Measurements from ENCODE around the gene PPP3CA.
"Not testable (repeated sequence)": the region's sequence is repeated elsewhere in the genome, so short reads cannot be mapped to it uniquely, and the experiment has no call there.

PPP3CA gene

GRCh38 chr4:101182688-101183087, 164.6 kb downstream of the PPP3CA start:
- not testable (repeated sequence) for DNase-seq (ENCODE audit: low read depth in 1 of 2, low spot score in 1 of 2)

GRCh38 chr4:101178731-101179130, 168.6 kb downstream of the PPP3CA start:
- no peak for DNase-seq (ENCODE audit: low read depth in 1 of 2, low spot score in 1 of 2)

GRCh38 chr4:101177154-101177553, 170.2 kb downstream of the PPP3CA start:
- DNase-seq (ENCODE audit: low read depth in 1 of 2, low spot score in 1 of 2) = no peak

DNA sequence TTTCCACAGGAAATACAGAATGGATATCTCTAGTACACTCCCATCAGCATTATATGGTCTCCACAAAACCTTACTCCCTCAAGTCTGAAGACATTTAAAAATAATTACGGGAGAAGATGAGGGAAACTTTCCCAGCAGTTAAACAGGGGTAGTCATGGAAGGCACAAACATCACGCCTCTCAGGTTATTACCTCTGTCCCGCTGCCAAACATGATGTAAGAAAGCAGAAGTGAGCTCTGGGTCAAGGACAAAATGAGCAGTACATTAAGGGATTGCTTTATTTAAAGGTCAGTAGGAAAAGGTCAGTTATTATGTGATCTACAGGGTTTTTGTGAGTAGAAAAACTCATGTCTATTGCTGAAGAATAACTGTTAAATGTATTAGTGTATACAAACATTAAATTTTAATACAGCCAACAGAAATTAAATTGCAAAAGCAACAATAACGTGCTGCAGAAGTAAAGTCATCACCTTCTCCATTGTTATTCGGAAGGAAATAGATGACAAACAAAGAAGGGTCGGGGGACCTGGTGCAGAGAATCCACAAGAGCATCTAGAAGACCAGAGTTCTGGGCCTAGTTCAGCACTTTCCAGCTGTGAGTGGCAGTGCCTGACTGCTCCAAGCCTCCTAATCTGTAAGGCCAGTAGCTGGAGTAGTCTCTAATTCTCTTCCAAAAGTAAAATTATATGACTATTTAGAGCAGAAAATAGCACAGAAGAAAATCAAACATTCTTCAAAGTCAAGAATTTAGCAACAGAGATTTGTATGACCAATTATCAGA, 171.2 kb downstream of the PPP3CA start:
- no peak for DNase-seq (ENCODE audit: low read depth in 1 of 2, low spot score in 1 of 2)

GRCh38 chr4:101174679-101175345, 172.5 kb downstream of the PPP3CA start:
- no peak for DNase-seq (ENCODE audit: low read depth in 1 of 2, low spot score in 1 of 2)

DNA sequence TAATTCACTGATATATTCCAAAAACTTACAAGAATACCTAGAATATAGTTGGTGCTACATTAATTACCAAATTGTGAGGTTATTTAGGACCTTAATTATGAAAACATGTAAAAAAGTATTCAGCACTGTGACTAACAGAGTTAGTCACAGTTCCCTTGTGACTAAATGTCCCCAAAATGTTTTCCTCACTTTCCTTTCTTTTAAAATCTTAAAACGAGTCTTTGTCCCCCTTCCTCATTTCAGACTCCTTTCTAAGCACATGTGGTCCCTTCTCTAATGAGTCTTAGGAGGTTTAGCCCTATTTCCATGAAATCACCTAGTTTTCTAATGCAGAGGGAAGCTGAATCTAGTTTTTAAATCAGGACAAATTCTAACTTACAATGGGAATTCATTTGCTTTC, 175.0 kb downstream of the PPP3CA start:
- no peak for DNase-seq (ENCODE audit: low read depth in 1 of 2, low spot score in 1 of 2)

GRCh38 chr4:101171747-101172146, 175.6 kb downstream of the PPP3CA start:
- DNase-seq (ENCODE audit: low read depth in 1 of 2, low spot score in 1 of 2) = no peak

DNA sequence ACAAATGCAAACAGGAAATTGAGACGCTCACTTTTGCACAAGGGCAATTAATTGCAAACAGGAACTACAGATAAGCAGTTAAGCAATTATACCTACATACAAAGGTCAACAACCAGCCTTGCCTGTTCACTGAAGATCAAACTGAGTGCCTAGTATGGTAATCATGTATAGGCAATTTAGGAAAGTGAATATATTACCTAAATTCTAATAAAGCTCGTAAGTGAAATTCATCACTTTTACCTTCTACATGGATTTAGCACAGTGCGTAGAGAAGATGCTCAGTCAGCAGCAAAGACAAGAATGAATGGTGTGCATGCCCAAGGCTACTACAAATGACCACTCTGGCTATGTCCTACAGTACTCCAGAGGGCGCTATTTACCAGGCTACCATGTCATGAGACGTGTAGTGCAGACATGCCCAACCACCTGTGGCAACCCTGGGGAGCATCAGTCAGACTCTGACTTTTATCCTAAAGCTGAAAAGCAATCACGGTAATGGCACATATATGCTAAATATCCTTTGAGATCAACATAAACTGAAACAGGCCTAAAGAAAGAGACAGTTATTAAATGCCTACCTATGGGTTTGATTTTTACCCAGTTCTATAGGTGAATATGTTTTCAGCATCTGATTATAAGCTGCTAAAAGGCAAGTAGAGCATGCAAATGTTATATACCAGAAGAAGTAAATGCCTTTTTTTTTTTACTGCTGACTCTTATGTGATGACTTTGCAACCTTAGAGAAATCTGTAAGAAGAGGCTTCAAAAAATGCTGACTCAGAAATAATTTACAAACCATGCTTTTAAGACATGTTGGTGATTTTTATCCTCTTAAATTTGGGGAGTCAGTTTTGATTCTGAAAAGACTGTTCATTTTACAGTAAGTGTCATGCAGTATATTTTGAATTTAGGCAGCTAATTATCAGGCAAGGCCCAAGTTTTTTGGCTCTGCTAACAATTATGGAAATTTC, 178.0 kb downstream of the PPP3CA start:
- DNase-seq (ENCODE audit: low read depth in 1 of 2, low spot score in 1 of 2) = peak in 1 of 2 donors; percentile 13

GRCh38 chr4:101163936-101164335, 183.4 kb downstream of the PPP3CA start:
- DNase-seq (ENCODE audit: low read depth in 1 of 2, low spot score in 1 of 2) = no peak

DNA sequence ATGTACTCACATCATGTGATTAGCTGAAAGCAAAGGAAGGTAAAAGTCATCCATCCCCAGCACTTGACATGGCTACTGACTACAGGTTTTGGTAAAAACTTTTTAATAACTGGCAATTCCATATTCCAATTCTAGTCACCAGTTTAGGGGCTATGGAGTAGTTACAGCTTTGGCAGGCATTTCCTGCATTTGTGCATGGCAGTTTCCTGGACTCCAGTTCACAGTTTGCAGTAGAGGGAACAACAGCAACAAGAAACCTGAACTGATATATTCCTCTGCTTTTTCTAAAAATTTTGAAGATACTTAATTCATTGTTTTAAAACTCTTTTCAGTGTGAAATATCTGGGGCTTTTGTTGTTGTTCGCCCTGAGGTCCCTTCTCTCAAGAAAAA, 184.3 kb downstream of the PPP3CA start:
- no peak for DNase-seq (ENCODE audit: low read depth in 1 of 2, low spot score in 1 of 2)

DNA sequence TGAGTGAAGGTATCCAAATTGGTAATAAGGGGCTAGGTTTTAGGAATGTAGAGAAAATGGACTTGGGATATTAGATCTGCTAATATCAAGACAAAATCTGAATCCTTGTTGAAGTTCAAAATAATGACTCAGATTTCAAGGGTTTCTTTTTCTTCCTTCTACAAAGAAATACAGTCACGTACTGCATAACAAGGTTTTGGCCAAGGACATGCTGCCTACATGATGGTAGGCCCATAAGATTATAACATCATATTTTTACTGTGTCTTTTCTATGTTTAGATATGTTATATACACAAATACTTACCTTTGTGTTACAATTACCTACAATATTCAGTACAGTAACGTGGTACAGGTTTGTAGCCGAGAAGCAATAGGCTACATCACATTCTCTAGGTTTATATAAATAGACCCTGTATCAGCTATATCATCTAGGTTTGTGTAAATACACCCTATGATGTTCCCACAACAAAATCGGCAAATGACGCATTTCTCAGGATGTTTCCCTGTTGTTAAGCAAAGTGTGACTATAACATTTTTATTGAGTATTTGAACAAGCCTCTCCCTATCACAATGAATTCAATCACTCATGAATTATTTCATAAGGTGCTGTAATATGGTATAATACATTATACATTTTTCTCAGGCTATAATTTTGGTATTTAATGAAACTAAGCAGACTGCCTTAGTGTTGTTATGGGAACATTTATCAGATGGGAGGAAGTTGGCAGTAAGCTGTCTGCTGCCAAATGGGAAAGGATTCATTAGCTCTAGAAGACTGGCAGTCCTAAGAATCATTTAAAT, 186.3 kb downstream of the PPP3CA start:
- no peak for DNase-seq (ENCODE audit: low read depth in 1 of 2, low spot score in 1 of 2)

GRCh38 chr4:101158507-101158906, 188.8 kb downstream of the PPP3CA start:
- no peak for DNase-seq (ENCODE audit: low read depth in 1 of 2, low spot score in 1 of 2)

DNA sequence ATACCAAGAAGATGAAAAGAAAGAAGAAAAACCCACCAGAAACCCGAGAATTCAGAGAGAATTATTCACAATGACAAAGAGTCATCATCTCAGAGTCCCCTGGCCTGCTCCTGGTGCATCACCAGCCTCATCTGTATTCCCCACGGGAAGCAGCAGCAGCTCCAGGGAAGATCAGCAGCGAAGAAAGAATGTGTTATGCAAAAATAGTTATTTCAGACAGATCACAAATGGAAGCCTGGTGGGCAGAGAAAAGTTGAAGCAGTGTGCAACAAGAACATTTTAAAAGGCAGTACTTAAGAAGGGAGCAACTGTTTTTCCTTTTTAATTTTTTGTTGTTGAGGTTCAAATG, 189.2 kb downstream of the PPP3CA start:
- DNase-seq (ENCODE audit: low read depth in 1 of 2, low spot score in 1 of 2) = no peak

DNA sequence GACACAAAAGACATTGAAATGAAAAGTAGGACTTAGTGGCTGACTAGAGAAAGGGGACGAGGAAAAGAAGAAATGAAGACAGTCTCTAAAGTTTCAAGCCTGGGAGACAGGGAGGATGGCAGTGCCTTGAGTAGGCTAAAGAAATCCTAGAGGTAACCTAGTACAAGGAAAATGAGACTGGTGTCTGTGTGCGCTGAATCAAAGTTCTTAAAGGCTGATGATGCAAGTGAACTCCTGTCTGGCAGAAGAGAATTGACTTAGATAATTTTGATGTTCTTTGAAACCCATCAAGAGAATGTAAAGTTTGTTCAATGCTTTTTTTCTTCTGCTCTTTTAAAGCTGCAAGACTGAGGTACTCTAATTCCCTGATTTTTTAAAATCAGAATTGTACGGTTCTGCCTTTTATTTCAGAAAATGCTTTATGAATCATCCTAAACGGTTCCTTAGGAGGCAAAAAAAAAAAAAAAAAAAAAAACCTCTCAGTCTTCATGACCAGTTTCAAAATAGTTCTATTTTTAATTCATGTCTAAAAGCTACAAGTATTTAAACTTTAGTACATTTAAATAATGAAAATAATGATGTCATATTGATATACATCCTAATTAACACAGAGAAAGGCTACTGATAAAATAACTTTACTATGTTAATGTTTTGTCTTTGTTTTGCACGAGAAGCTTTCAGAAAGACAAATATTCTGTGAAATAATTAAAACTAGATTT, 189.8 kb downstream of the PPP3CA start:
- DNase-seq (ENCODE audit: low read depth in 1 of 2, low spot score in 1 of 2) = no peak

GRCh38 chr4:101156619-101157310, 190.6 kb downstream of the PPP3CA start:
- no peak for DNase-seq (ENCODE audit: low read depth in 1 of 2, low spot score in 1 of 2)

GRCh38 chr4:101155945-101156344, 191.4 kb downstream of the PPP3CA start:
- no peak for DNase-seq (ENCODE audit: low read depth in 1 of 2, low spot score in 1 of 2)

DNA sequence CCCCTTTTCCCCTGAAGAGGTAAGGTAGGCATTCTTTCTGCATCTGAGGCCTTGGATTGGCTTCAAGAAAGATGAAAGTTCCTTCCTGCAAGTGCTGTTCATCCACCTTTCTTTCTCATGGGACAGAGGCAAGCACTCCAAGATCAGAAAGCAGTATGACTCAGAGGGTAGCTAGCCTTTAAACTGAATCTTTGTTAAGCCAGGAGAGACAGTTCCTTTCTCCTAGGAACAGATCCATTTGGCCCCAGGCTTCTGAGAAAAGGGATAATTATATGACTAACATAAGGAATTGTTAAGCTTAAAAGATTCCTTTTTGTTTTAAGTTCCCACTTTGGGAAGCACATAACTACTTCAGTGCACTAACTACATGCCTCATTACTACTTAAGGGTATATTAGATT, 192.0 kb downstream of the PPP3CA start:
- no peak for DNase-seq (ENCODE audit: low read depth in 1 of 2, low spot score in 1 of 2)

GRCh38 chr4:101153653-101154052, 193.7 kb downstream of the PPP3CA start:
- DNase-seq (ENCODE audit: low read depth in 1 of 2, low spot score in 1 of 2) = no peak

- no peak for DNase-seq (ENCODE audit: low read depth in 1 of 2, low spot score in 1 of 2)
Measured at GRCh38 chr4:101152521-101152920, 194.8 kb downstream of the PPP3CA start.

GRCh38 chr4:101148551-101148950, 198.8 kb downstream of the PPP3CA start:
- no peak for DNase-seq (ENCODE audit: low read depth in 1 of 2, low spot score in 1 of 2)

Measured in activated T-helper 1 cell treated with anti-CD3 and anti-CD28 coated beads, Interleukin-2, amount 50 U/mL, for 16 hours (primary cell).